Measurements from ENCODE around the gene ATP5F1D.
"Not testable (repeated sequence)": the region's sequence is repeated elsewhere in the genome, so short reads cannot be mapped to it uniquely, and the experiment has no call there.

Gene ATP5F1D

GRCh38 chr19:1233115-1233667, 8.4 kb upstream of the ATP5F1D start:
- DNase-seq (ENCODE audit: low read depth in 2 of 2) = no peak

- DNase-seq (ENCODE audit: low read depth in 2 of 2) = no peak
These were observed 7.2 kb upstream of the ATP5F1D start for GRCh38 chr19:1234051-1234954.

- DNase-seq (ENCODE audit: low read depth in 2 of 2) = no peak
These were observed 6.6 kb upstream of the ATP5F1D start for GRCh38 chr19:1234955-1235380.

GRCh38 chr19:1235625-1236538, 5.7 kb upstream of the ATP5F1D start:
- no peak for DNase-seq (ENCODE audit: low read depth in 2 of 2)

- no peak for DNase-seq (ENCODE audit: low read depth in 2 of 2)
These were observed 5.0 kb upstream of the ATP5F1D start for GRCh38 chr19:1236576-1236975.

GRCh38 chr19:1237027-1237659, 4.4 kb upstream of the ATP5F1D start:
- no peak for DNase-seq (ENCODE audit: low read depth in 2 of 2)

- DNase-seq (ENCODE audit: low read depth in 2 of 2) = peak in 1 of 2 donors; percentile 52
These were observed 3.7 kb upstream of the ATP5F1D start, which contains the start of gene CBARP for GRCh38 chr19:1237754-1238368. Gene CBARP, minus strand, starts transcription at chr19:1238005. Its CDS starts 1,905 bp downstream, at chr19:1236100.

- DNase-seq (ENCODE audit: low read depth in 2 of 2) = no peak
These were observed 2.9 kb upstream of the ATP5F1D start for GRCh38 chr19:1238369-1239303.

GRCh38 chr19:1239420-1239795, 2.1 kb upstream of the ATP5F1D start:
- no peak for DNase-seq (ENCODE audit: low read depth in 2 of 2)

- peak; percentile 76 to 97 for DNase-seq (ENCODE audit: low read depth in 2 of 2)
These were observed 1.5 kb upstream of the ATP5F1D start for GRCh38 chr19:1239796-1240737.

GRCh38 chr19:1240925-1241324, 626 bp upstream of the ATP5F1D start:
- DNase-seq (ENCODE audit: low read depth in 2 of 2) = no peak

- DNase-seq (ENCODE audit: low read depth in 2 of 2) = peak; percentile 70 to 82
These were observed 2.5 kb downstream of the ATP5F1D start for GRCh38 chr19:1243768-1244692.

GRCh38 chr19:1244693-1245451, 3.3 kb downstream of the ATP5F1D start:
- DNase-seq (ENCODE audit: low read depth in 2 of 2) = no peak

GRCh38 chr19:1245494-1246264, 4.1 kb downstream of the ATP5F1D start:
- DNase-seq (ENCODE audit: low read depth in 2 of 2) = no peak

- not testable (repeated sequence) for DNase-seq (ENCODE audit: low read depth in 2 of 2)
These were observed 4.9 kb downstream of the ATP5F1D start for GRCh38 chr19:1246265-1247087.

Measured in stimulated activated CD8-positive, alpha-beta memory T cell treated with anti-CD3 and anti-CD28 coated beads, Interleukin-7, amount 100 ng/mL, for 4 hours (primary cell).